GM19240 (cell line): ENCODE measurements around the gene NEXMIF.
"Not testable (repeated sequence)": the region's sequence is repeated elsewhere in the genome, so short reads cannot be mapped to it uniquely, and the experiment has no call there.

Experiments used
- DNase-seq: peaks from one replicate; pipeline ENCODE4 v3.0.0; 2011; ENCODE audit warnings: low spot score; ENCODE audit not compliant: insufficient read length

NEXMIF gene

GRCh38 chrX:74925225-74926088 is at the start of gene NEXMIF:
Gene NEXMIF, minus strand, starts transcription at chrX:74925452.
- no peak for DNase-seq

GRCh38 chrX:74961962-74962361 is 36.7 kb upstream of the NEXMIF start:
- not testable (repeated sequence) for DNase-seq

GRCh38 chrX:74949717-74950116 is 24.5 kb upstream of the NEXMIF start:
- DNase-seq, result no peak

- DNase-seq, result no peak
Measured at GRCh38 chrX:74940414-74940813, 15.2 kb upstream of the NEXMIF start.

GRCh38 chrX:74931214-74931613 is 6.0 kb upstream of the NEXMIF start:
- DNase-seq, result no peak

GRCh38 chrX:74924449-74925224 is 615 bp downstream of the NEXMIF start:
- DNase-seq, result no peak

- no peak for DNase-seq
Measured at GRCh38 chrX:74923942-74924448, 1.3 kb downstream of the NEXMIF start.

GRCh38 chrX:74922922-74923543 is 2.2 kb downstream of the NEXMIF start:
- DNase-seq, result no peak

- DNase-seq, result no peak
Measured at GRCh38 chrX:74911494-74911893, 13.8 kb downstream of the NEXMIF start.

- no peak for DNase-seq
Measured at GRCh38 chrX:74906417-74906816, 18.8 kb downstream of the NEXMIF start.

- DNase-seq, result no peak
Measured at GRCh38 chrX:74902806-74903205, 22.4 kb downstream of the NEXMIF start.

- DNase-seq, result no peak
Measured at GRCh38 chrX:74892561-74892960, 32.7 kb downstream of the NEXMIF start.

GRCh38 chrX:74890676-74891430 is 34.4 kb downstream of the NEXMIF start:
- peak; percentile 19 for DNase-seq

GRCh38 chrX:74882383-74882782 is 42.9 kb downstream of the NEXMIF start:
- DNase-seq, result not testable (repeated sequence)

DNA sequence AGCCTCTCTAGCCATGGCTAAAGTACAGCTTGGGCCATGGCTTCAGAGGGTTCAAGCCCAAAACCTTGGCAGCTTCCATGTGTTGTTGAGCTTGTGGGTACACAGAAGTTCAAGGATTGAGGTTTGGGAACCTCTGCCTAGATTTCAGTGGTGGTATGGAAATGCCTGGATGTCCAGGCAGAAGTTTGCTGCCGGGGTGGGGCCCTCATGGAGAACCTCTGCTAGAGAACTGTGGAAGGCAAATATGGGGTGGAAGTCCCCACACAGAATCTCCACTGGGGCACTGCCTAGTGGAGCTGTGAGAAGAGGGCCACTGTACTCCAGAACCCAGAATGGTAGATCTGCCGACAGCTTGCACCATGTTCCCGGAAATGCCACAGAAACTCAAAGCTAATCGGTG is 59.5 kb downstream of the NEXMIF start:
- DNase-seq, result no peak

DNA sequence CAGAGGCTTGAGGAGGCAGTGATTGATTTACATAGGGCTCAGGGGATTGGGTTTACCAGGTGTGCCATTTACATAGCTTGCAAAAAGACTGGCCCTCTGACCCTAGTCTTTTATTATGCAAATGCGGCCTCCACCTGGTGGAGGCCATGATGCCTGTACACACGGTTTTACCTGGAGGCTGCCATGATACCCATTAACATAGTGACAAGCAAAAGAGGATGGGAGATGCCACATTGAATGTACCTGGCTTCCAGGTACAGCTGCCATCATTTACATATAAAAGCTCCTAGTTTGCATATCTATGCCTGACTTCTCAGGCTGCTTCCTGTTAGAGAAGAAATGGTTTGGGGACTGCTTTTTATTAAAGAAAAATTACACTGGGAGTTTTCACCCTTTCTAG is 72.0 kb downstream of the NEXMIF start:
- no peak for DNase-seq

DNA sequence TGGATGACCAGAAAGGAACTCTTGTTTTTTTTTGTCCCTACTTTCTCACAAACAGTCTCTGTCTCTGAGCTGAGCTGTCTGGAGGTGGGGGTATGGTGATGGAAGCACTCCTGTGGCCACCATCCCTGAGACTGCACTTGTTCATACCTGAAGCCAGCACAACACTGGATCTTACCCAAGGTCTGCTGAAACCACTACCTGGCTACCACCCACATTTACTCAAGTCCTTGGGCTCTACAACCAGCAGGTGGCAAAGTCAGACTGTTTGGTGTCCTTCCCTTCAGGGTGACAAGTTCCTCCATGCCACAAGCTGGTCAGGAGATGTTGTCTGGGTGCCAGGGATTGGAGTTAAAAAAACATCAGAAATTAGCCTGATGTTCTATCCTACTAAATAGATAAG is 89.7 kb downstream of the NEXMIF start:
- no peak for DNase-seq

DNA sequence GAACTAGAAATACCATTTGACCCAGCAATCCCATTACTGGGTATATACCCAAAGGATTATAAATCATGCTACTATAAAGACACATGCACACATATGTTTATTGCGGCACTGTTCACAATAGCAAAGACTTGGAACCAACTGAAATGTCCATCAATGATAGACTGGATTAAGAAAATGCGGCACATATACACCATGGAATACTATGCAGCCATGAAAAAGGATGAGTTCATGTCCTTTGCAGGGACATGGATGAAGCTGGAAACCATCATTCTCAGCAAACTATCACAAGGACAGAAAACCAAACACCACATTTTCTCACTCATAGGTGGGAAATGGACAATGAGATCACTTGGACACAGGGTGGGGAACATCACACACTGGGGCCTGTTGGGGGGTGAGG is 105.5 kb downstream of the NEXMIF start:
- not testable (repeated sequence) for DNase-seq

DNA sequence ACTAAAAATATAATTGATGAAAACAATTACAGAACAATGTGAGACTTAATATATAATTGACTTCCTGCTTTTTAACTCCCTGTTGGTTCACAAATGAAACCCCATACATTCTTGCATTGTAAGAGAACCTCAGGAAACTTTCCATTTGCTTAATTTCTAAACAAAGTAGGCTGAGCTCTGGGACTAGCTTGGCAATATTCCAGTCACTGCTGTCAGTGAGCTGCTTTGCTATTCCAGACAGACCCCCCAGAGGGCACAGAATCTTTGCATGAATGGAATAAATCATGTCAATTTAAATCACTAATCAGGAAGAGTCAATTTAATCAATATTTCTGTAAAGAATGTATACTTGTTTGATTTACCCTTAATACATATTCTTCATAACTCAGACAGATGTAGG is 110.6 kb downstream of the NEXMIF start:
- no peak for DNase-seq

DNA sequence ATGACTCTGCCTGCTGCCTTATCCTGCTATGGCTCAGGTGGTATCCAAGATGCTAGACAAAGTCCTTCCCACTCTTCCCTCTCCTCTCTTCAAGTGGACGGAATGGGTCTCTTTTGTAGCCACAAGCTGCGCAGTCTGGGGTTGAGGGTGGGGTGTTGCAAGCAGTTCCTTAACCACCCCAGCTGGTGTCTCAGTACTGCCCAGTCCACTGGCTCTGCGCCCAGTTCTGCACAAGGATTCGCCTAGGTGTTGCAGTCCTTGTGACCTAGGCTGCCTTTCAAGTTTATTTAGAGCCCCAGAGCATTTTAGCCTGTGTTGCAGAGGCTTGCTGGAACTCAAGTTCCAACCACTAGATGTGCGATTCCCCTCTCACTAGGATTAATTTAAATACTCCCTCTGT is 120.7 kb downstream of the NEXMIF start:
- no peak for DNase-seq

- DNase-seq, result no peak
Measured at GRCh38 chrX:74800062-74800461, 125.2 kb downstream of the NEXMIF start.
